GM18909 (cell line): ENCODE measurements around the gene FCHO2.

ENCODE experiments used
- ATAC-seq: cut with Tn5 transposase; IDR thresholded peaks from one replicate; pipeline ENCODE4 v1.9.1; 2021; ENCODE audit warnings: mild to moderate bottlenecking; ENCODE audit not compliant: unreplicated experiment, poor library complexity

FCHO2 gene

GRCh38 chr5:73027816-73028215 is 72.0 kb downstream of the FCHO2 start:
- no peak for ATAC-seq

DNA sequence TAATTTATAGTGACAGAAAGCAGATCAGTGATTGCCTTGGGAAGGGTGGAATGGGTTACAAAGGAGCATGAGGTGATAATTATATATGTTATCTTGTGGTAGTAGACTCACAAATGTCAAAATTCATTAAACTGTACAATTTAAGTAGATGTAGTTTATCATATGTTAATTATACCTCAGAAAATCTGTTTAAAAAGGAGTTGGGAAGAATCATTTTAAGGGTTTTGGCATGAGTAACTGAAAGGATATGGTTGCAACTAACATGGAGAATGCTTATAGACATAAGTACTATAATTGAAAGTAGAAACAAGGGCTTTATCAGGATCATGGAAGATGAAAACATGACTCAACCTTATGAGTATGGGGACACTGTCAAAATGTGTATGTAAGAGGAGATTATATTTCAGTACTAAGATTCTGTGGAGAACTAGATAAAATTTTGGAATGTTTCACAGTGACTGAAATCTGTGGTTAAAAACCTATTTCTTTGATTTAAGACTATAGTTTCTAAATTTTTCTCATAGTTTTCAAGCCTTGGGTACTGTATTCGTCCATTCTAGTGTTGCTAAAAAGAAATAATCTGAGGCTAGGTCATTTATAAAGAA is 73.3 kb downstream of the FCHO2 start:
- ATAC-seq, result no peak

DNA sequence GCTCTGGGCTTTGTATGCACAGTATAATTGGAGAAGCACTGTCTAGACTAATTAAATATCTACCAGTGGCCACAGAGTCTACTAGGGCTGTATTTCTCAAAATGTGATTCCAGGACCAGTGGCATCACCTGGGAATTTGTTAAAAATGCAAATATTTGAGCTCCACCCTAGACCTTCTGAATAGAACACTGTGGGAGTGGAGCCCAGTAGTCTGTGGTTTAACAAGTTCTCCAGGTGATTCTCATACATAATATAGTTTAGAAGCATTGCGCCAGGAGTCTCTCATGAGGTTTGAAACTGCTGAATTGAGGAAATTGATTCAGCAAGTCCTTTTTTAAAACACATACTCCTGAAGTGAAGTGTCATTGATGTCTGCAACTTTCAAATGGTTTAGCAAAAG is 74.7 kb downstream of the FCHO2 start:
- ATAC-seq, result no peak

DNA sequence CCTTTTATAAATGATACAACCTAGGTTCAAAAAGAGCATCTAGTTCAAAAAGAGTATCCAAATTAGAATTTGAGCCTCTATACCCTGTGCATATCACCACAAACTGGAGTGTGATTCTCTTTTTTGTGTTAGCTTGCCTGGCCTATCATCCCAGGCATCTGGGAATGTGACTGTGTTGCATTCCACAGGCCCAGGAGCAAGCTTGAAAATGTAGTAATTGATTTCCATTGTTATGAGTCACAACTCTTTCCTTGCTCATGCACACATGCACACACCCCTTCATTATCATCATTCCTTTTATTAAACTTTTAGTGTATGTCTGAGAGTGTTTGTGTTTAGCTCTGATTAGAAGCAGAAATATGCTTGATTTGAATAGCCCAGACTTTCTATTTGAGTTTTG is 75.2 kb downstream of the FCHO2 start:
- ATAC-seq, result no peak

DNA sequence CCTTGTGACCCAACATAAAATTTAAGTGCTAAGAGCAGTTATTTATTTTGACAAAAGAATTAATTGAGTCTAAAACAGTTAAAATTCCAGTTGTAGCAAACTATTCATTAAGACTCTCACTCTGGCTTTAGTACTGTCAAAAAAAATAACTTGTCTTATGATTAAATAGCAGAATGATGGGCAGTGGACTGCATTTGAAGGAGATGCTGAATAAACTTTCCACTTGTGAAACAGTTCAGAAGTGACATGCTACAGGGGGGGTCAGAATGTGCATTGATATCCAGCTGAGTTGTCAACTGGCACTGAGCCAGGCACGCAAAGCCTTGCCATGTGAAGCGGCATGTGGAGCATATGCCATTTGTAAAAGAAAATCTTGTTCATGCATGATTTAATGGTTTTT is 76.0 kb downstream of the FCHO2 start:
- ATAC-seq, result no peak

DNA sequence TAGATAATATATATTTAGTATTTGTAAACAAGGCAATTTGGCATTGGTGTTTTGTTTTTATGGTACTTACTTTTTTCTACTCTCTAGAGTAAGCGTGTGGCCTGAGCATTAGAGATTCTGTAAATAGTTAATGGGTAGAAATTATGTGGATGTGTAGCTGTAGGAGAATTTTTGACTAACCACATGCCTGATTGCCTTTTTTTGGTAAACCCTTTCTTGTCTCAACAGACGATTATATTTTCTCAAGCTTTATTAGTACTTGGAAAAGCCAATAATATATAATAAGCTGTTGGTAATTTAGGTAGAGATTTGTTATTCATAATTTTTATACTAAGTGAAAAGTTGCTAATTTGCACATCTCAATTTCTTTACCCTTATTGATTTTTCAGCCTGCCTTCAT is 76.8 kb downstream of the FCHO2 start:
- no peak for ATAC-seq

GRCh38 chr5:73037545-73037944 is 81.7 kb downstream of the FCHO2 start:
- no peak for ATAC-seq

GRCh38 chr5:73039082-73039481 is 83.2 kb downstream of the FCHO2 start:
- no peak for ATAC-seq

DNA sequence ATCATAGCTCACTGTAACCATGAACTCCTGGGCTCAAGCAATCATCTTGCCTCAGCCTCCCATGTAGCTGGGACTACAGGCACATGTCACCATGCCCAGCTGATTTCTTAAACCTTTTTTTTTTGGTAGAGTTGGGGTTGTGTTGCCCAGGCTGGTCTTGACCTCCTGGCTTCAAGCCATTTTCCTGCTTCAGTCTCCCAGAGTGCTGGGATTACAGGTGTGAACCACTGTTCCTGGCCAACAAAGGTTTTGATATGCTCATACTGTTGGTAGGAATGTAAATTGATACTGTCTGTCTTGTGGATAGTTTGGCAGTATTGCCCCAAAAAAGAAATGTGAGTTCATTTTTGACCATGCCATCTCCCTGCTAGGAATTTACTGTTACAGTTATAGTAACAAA is 87.2 kb downstream of the FCHO2 start:
- no peak for ATAC-seq

DNA sequence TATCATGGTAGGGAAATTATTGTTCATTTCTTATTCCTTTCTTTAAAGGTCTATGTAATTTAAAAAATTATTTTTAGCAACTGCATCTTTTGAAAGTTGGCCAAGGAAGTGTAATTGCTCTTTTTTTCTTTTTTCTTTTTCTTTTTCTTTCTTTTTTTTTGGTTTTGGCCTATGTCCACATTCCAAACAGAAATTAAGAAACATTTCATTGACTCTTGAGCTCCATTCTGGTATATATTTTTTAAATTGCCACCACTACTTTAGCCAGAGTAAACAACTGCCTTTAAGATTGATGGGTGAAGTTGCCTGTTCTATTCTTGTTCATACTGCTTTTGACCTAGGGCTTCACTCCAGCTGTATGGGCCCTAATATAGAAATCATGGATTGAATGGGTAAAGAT is 88.7 kb downstream of the FCHO2 start:
- no peak for ATAC-seq

DNA sequence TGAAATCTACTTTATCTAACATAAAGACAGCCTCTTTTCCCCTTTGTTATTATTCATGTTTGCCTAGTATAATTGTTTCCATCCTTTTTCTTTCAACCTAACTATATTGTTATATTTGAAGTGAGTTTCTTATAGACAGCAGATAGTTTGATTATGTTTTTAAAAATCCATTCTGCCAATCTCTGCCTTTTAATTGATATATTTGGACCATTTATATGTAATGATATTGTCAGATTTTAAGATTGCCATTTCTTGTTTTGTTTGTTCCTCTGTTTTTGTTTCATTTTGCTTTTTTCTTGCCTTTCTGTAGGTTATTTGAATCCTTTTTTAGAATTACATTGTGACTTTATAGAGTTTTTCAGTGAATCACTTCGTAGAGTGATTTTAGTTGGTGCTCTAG is 89.8 kb downstream of the FCHO2 start:
- ATAC-seq, result no peak

GRCh38 chr5:73061593-73061992 is 105.8 kb downstream of the FCHO2 start:
- no peak for ATAC-seq

- ATAC-seq, result no peak
Observed at GRCh38 chr5:73066466-73066865, 110.6 kb downstream of the FCHO2 start.

DNA sequence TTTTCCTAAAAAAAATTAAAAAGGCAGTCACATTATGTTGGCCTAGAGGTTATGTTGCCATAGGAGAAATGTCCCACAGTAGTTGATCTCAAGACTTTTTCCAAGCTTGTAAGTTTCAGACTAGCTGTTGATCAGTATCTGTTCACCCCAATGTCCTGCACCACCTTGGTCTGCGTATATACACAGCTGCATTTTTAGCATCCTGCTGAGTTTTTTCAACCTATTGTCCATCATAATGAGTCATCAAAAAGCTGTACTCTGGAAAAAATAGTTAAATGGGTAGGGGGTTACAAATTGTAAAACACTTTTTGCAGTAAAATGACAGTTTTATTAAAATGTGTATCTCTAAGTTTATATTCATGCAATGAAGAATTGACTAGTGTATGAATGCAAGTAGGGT is 111.4 kb downstream of the FCHO2 start:
- no peak for ATAC-seq

- no peak for ATAC-seq
Observed at GRCh38 chr5:73081093-73081492, 125.3 kb downstream of the FCHO2 start.

DNA sequence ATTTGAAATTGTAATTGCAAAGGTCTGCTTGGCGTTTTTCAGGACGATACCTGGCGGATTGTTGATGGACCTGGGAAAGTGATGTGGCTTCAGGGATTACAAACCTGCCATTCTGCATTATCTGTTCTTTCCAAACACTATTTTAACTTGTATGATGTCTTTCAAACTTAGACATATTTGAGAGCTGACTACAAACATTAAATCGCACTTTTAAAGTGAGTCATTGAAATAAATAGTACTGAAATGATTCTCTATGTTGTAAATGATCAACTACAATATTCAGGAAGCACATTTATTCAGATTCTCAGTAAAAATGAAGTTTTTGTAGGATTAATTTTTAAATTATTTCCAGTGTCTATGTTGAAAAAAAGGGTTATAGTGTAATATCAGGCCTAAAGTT is 132.2 kb downstream of the FCHO2 start:
- no peak for ATAC-seq

DNA sequence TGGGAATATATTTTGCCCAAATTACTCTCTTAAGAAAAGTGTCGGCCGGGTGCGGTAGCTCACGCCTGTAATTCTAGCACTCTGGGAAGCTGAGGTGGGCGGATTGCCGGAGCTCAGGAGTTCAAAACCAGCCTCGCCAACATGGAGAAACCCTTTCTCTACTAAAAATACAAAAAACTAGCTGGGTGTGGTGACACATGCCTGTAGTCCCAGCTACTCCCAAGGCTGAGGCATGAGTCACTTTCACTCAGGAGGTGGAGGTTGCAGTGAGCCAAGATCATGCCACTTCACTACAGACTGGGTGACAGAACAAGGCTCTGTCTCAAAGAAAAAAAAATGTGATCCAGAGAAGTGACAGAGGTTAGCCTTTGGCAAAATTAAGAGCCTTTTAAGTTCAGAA is 138.1 kb downstream of the FCHO2 start:
- ATAC-seq, result no peak

- no peak for ATAC-seq
Observed at GRCh38 chr5:73094415-73094814, 138.6 kb downstream of the FCHO2 start.

- ATAC-seq, result no peak
Observed at GRCh38 chr5:73095564-73096238, 139.9 kb downstream of the FCHO2 start.

DNA sequence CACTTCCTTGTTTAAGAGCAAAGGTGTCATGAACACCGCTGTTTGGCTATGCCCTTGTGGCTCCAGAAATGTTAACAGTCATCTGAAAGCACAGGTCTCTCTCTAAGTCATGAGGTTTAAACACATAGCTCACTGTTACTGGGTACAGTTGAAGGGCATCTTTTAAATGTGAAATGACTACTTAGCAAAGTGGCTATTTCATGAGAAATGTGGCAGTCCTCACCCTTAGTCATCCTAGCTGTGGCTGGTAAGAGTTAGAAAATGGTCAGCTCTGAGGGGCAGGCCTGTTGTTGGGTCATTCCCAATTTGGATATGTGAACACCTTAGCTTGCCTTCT is 140.4 kb downstream of the FCHO2 start:
- ATAC-seq, result no peak

- ATAC-seq, result no peak
Observed at GRCh38 chr5:73097740-73098139, 141.9 kb downstream of the FCHO2 start.

- ATAC-seq, result no peak
Observed at GRCh38 chr5:73100109-73100508, 144.3 kb downstream of the FCHO2 start.
